ENCODE data around the gene CADPS2. TPM values are rescaled to one million over a fixed set of nuclear protein-coding genes. Genes with fewer than 3 reads are reported as not detected.

The CADPS2 gene
- total RNA-seq, 3 donors from 2014 or later (not counting 1 experiment from before 2014, with no cell fraction given) = not detected

DNA sequence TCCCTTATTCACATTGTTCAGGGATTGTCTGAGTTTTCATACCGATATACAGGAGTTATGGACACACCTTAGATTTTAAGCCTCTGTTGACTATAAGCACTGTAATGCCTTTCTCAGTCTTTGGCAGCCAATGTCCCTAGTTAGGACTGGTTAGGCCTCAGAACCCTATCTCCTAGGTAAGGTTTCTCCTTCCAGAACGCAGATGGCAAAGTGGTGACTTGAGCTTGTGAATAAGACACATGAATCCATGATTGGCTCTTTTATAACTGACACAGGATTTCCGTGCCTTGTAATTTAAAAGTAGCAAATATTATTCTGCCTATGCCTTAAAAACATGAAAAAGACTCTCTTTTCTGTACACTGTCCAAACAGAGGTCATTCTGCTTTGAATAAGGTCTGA lies 171.1 kb downstream of the CADPS2 start:
- DNase-seq (no peak), ATAC-seq (no peak)
- Mint-ChIP-seq H3K9me3 (peaks cover 5 to 14% of the 10 kb centered on the region in 2 donors), H3K27ac (no peak overlapping the region), H3K36me3 (no peaks in the 10 kb centered on the region), H3K27me3 (ENCODE audit: low read depth in 2 of 2) (no peaks in the 10 kb centered on the region), H3K4me1 (no peaks in the 10 kb centered on the region), H3K4me3 (no peak overlapping the region)
- Histone ChIP-seq H3K9me3 (ENCODE audit: control insufficient read depth, insufficient read depth, low read length) (no peaks in the 10 kb centered on the region), H3K36me3 (ENCODE audit: control insufficient read depth, insufficient read depth, low read length) (no peaks in the 10 kb centered on the region), H3K27me3 (ENCODE audit: control insufficient read depth, insufficient read depth, low read length) (no peaks in the 10 kb centered on the region), H3K4me1 (ENCODE audit: control insufficient read depth, insufficient read depth, low read length) (no peaks in the 10 kb centered on the region), H3K27ac (ENCODE audit: low read length) (no peak overlapping the region), H3K4me3 (ENCODE audit: low read length) (no peak overlapping the region)
- intact Hi-C loops (cut with micrococcal nuclease) = no loop called here
- TF ChIP-seq, protein P1, sequence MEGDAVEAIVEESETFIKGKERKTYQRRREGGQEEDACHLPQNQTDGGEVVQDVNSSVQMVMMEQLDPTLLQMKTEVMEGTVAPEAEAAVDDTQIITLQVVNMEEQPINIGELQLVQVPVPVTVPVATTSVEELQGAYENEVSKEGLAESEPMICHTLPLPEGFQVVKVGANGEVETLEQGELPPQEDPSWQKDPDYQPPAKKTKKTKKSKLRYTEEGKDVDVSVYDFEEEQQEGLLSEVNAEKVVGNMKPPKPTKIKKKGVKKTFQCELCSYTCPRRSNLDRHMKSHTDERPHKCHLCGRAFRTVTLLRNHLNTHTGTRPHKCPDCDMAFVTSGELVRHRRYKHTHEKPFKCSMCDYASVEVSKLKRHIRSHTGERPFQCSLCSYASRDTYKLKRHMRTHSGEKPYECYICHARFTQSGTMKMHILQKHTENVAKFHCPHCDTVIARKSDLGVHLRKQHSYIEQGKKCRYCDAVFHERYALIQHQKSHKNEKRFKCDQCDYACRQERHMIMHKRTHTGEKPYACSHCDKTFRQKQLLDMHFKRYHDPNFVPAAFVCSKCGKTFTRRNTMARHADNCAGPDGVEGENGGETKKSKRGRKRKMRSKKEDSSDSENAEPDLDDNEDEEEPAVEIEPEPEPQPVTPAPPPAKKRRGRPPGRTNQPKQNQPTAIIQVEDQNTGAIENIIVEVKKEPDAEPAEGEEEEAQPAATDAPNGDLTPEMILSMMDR (IDR thresholded peaks at IDR 0.05) = no peak
- 88% methylated on average over 3 of the region's 3 CpGs for WGBS (ENCODE audit: insufficient coverage)

DNA sequence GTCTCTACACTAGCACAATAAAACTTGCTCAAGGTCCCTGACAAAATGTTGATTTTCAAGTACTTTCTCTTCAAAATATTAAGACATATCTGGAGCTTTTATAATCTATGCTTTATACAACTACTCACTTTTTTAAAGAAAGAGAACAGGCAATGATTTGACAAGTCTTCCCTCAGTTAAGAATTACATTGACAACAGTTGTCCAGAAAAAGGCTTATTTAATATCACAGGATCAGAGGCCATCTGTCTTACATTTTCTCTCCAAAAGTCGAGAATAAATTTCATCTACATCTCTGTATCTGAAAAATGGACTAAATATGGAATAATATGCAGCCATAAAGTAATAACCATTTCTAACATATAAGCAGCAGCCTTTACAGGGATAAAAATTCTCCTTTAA lies 175.3 kb downstream of the CADPS2 start:
- TF ChIP-seq, protein P1 (IDR thresholded peaks at IDR 0.05) = no peak
- H3K36me3 Mint-ChIP-seq = no peaks in the 10 kb centered on the region
- H3K9me3 ChIP-seq (ENCODE audit: control insufficient read depth, insufficient read depth, low read length) = no peaks in the 10 kb centered on the region
- intact Hi-C loops (cut with micrococcal nuclease) = no loop called here
- H3K4me1 Mint-ChIP-seq = no peaks in the 10 kb centered on the region
- H3K27me3 ChIP-seq (ENCODE audit: control insufficient read depth, insufficient read depth, low read length) = no peaks in the 10 kb centered on the region
- H3K4me3 ChIP-seq (ENCODE audit: low read length) = no peak overlapping the region
- H3K27ac ChIP-seq (ENCODE audit: low read length) = no peak overlapping the region
- DNase-seq (no peak), ATAC-seq (no peak)
- H3K9me3 Mint-ChIP-seq = peaks cover 11 to 13% of the 10 kb centered on the region in 2 donors
- H3K27me3 Mint-ChIP-seq (ENCODE audit: low read depth in 2 of 2) = no peaks in the 10 kb centered on the region
- no CpG with 5 or more reads among the region's 1 CpG for WGBS (ENCODE audit: insufficient coverage)
- H3K36me3 ChIP-seq (ENCODE audit: control insufficient read depth, insufficient read depth, low read length) = no peaks in the 10 kb centered on the region
- H3K4me1 ChIP-seq (ENCODE audit: control insufficient read depth, insufficient read depth, low read length) = no peaks in the 10 kb centered on the region
- no peak overlapping the region for H3K27ac Mint-ChIP-seq
- no peak overlapping the region for H3K4me3 Mint-ChIP-seq

DNA sequence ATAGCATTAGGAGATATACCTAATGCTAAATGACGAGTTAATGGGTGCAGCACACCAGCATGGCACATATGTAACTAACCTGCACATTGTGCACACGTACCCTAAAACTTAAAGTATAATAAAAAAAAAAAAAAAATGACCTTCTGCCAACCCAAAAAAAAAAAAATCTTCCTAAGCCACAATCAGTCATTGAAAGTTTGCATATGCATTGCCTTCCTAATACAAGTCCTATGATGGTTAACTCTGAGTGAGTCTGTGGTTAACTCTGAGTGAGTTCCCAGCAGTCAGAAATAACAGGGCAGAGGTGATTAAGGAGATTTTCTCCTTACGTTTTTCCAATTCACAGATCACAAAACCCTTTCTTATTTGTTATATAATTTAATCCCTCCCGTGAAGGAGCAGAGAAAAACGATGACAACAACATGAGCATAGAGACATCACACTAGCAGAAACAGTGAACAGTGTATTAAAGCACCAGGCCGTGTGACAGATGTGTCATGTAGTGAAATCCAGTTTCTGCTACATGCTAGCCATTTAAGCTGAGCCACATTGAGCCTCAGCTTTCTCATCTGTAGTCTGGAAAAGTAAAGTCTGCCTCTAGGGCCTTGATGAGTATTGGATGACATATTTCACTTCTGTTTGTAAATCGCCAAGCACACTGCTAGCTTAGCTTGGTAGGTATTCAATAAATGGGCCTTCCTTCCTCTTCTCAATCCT lies 176.2 kb downstream of the CADPS2 start:
- Mint-ChIP-seq H3K4me3 (no peak overlapping the region), H3K27me3 (ENCODE audit: low read depth in 2 of 2) (no peaks in the 10 kb centered on the region), H3K9me3 (peaks cover 12 to 13% of the 10 kb centered on the region in 2 donors), H3K4me1 (no peaks in the 10 kb centered on the region), H3K27ac (no peak overlapping the region), H3K36me3 (no peaks in the 10 kb centered on the region)
- WGBS (ENCODE audit: insufficient coverage) = 90% methylated on average over 6 of the region's 7 CpGs
- Histone ChIP-seq H3K4me1 (ENCODE audit: control insufficient read depth, insufficient read depth, low read length) (no peaks in the 10 kb centered on the region), H3K36me3 (ENCODE audit: control insufficient read depth, insufficient read depth, low read length) (no peaks in the 10 kb centered on the region), H3K27me3 (ENCODE audit: control insufficient read depth, insufficient read depth, low read length) (no peaks in the 10 kb centered on the region), H3K9me3 (ENCODE audit: control insufficient read depth, insufficient read depth, low read length) (no peaks in the 10 kb centered on the region), H3K27ac (ENCODE audit: low read length) (no peak overlapping the region), H3K4me3 (ENCODE audit: low read length) (no peak overlapping the region)
- DNase-seq = no peak
- intact Hi-C loops (cut with micrococcal nuclease) = no loop called here
- no peak for ATAC-seq
- TF ChIP-seq, protein P1 (IDR thresholded peaks at IDR 0.05) = no peak

DNA sequence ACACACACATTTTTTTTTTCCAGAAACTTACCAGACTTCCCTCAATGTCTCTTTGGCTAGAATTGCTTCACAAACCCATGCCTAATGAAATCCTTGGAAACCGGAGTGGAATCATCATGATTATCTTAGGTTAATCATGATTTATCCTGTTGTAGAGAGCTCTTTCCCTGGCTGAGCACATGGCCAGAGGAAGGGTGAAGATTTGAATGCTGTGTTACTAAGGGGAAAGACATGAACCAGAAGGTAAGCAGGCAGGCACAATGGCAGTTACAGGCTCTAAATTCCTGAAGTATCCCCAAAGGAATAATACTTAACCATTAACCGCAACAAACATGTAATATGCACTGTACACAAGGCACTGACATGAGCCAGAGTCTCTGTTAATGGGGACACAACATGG lies 179.4 kb downstream of the CADPS2 start:
- H3K27me3 ChIP-seq (ENCODE audit: control insufficient read depth, insufficient read depth, low read length) = no peaks in the 10 kb centered on the region
- DNase-seq = no peak
- no peaks in the 10 kb centered on the region for H3K4me1 ChIP-seq (ENCODE audit: control insufficient read depth, insufficient read depth, low read length)
- no peaks in the 10 kb centered on the region for H3K36me3 ChIP-seq (ENCODE audit: control insufficient read depth, insufficient read depth, low read length)
- TF ChIP-seq, protein P1 (IDR thresholded peaks at IDR 0.05) = no peak
- no peak overlapping the region for H3K4me3 Mint-ChIP-seq
- WGBS (ENCODE audit: insufficient coverage) = 92% methylated on average over 2 of the region's 2 CpGs
- intact Hi-C loops (cut with micrococcal nuclease) = no loop called here
- no peaks in the 10 kb centered on the region for H3K4me1 Mint-ChIP-seq
- H3K27me3 Mint-ChIP-seq (ENCODE audit: low read depth in 2 of 2) = no peaks in the 10 kb centered on the region
- H3K36me3 Mint-ChIP-seq = peaks cover 6% of the 10 kb centered on the region
- no peak overlapping the region for H3K27ac Mint-ChIP-seq
- no peaks in the 10 kb centered on the region for H3K9me3 ChIP-seq (ENCODE audit: control insufficient read depth, insufficient read depth, low read length)
- ATAC-seq = no peak
- H3K27ac ChIP-seq (ENCODE audit: low read length) = no peak overlapping the region
- H3K9me3 Mint-ChIP-seq = peaks cover 17 to 21% of the 10 kb centered on the region in 2 donors
- H3K4me3 ChIP-seq (ENCODE audit: low read length) = no peak overlapping the region
